Fibroblast of pulmonary artery (primary cell): ENCODE measurements around the gene NCOA6.
"Not testable (repeated sequence)": the region's sequence is repeated elsewhere in the genome, so short reads cannot be mapped to it uniquely, and the experiment has no call there.

Experiments used
- DNase-seq: peaks from one replicate; pipeline ENCODE4 v3.0.0-alpha.2; 2010; ENCODE audit warnings: low read depth
- H3K4me3 ChIP-seq: replicated peaks from 2 replicates; pipeline ENCODE4 v1.5.1; 2011; ENCODE audit warnings: low read depth, mild to moderate bottlenecking, control low read depth, low read length, moderate library complexity
- TF ChIP-seq, protein P1 (sequence below): IDR thresholded peaks from 2 replicates; pipeline ENCODE4 v1.5.1; 2011; ENCODE audit warnings: mild to moderate bottlenecking, control low read depth, low read length, inconsistent platforms; ENCODE audit errors: missing control alignments

NCOA6 gene

DNA sequence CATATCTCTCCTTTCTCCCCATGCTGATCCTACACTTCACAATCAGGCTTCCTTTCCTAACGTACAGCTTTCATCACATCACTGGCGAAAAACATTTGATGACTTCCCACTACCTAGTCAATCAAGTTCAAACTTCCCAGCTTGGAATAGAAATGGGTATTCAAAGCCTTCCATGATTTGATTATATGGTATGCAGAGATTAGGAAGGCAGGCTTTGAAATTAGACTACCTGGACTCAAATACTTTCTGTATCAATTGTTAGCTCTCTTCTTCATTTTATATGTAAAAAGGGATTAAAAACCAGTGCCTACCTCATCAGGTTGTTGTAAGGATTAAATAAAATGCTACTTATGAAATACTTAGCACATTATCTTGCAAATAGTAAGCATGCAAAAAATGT is 7.7 kb downstream of the NCOA6 start:
- TF ChIP-seq, protein P1, sequence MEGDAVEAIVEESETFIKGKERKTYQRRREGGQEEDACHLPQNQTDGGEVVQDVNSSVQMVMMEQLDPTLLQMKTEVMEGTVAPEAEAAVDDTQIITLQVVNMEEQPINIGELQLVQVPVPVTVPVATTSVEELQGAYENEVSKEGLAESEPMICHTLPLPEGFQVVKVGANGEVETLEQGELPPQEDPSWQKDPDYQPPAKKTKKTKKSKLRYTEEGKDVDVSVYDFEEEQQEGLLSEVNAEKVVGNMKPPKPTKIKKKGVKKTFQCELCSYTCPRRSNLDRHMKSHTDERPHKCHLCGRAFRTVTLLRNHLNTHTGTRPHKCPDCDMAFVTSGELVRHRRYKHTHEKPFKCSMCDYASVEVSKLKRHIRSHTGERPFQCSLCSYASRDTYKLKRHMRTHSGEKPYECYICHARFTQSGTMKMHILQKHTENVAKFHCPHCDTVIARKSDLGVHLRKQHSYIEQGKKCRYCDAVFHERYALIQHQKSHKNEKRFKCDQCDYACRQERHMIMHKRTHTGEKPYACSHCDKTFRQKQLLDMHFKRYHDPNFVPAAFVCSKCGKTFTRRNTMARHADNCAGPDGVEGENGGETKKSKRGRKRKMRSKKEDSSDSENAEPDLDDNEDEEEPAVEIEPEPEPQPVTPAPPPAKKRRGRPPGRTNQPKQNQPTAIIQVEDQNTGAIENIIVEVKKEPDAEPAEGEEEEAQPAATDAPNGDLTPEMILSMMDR: no peak
- DNase-seq: no peak
- H3K4me3 ChIP-seq: no peak overlapping the region

DNA sequence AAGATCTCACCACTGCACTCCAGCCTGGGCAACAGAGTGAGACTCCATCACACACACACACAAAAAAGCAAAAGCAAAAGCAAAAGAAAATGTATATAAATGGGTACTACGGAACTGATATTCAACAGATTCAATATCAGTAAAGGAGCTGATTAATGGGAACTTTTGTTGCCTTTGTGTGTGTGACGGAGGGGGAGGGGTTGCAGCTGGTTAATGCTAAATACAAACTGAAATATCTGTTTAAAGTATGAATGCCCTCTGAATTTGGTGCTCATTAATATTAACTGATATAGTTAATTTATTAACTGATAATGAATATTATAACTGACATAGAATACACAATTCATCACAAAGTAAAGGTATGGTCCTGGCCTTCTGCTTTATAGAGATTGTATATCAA is 8.4 kb downstream of the NCOA6 start:
- no peak overlapping the region for H3K4me3 ChIP-seq
- DNase-seq: no peak
- TF ChIP-seq, protein P1: no peak

DNA sequence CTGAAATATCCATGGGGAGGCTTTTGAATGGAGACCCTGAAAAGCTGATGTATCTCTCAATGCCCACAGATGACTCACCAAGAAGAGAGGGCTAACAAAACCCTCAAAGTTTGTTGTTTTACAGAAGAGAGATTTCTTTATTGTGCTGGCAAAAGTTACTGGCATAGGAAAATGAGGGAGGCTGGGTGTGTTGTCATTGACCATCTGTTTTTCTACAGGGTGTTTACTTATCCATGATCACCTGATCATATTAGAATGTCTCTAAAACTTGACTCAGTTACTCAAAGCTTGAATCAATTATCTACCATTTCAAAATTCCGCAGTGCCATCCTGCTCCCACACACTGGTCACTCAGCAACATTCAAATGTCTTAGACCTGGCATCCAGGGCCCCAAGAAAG is 9.8 kb downstream of the NCOA6 start:
- no peak for DNase-seq

DNA sequence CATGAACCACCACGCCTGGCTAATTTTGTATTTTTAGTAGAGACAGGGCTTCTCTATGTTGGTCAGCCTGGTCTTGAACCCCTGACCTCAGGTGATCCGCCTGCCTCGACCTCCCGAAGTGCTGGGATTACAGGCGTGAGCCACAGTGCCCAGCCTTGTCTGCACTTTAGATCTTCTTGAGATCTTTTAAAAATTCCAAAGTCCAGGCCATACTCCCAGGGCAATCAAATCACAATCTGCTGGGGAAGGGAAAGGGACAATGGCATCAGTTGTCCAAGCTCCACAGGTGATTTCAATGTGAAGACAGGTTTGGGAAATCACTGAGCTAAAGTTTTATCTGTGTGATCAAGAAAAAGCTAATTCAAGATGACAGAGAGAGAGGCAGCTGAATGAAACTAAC is 16.9 kb downstream of the NCOA6 start:
- H3K4me3 ChIP-seq: no peak overlapping the region
- no peak for DNase-seq
- TF ChIP-seq, protein P1: no peak

More for the DNA sequence above, 9.8 kb downstream of the NCOA6 start:
- TF ChIP-seq, protein P1: no peak
- no peak overlapping the region for H3K4me3 ChIP-seq

DNA sequence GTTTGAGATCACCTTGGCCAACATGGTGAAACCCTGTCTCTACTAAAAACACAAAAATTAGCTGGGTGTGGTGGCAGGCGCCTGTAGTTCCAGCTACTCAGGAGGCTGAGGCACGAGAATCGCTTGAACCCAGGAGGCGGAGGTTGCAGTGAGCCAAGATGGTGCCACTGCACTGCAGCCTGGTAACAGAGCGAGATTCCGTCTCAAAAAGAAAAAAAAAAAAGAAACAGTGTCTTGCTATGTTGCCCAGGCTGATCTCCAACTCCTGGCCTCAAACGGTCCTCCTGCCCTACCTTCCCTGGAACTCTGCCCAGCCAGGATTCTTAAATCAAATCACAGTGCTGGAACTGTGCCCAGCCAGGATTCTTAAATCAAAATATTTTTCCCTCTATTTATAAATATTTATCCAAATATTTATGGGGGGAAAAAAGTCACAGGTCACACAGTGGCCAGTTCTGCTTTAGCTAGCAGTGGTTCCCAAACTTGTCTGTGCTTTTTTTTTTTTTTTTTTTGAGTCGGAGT is 17.4 kb downstream of the NCOA6 start:
- not testable (repeated sequence) for H3K4me3 ChIP-seq, DNase-seq

DNA sequence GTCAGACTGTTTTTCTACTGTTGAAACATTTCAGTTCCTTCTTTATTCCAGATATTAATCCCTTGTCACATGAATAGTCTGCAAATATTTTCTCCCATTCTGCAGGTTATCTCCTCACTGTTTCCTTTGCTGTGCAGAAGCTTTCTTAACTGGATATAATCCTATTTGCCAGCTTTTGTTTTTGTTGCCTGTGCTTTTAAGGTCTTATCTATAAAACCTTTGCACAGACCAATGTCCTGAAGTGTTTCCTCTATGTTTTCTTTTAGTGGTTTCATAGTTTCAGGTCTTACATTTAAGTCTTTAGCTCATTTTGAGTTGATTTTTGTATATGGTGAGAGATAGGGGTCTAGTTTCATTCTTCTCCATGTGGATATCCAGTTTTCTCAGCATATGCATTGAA is 19.2 kb downstream of the NCOA6 start:
- no peak for DNase-seq
- H3K4me3 ChIP-seq: no peak overlapping the region
- TF ChIP-seq, protein P1: no peak

DNA sequence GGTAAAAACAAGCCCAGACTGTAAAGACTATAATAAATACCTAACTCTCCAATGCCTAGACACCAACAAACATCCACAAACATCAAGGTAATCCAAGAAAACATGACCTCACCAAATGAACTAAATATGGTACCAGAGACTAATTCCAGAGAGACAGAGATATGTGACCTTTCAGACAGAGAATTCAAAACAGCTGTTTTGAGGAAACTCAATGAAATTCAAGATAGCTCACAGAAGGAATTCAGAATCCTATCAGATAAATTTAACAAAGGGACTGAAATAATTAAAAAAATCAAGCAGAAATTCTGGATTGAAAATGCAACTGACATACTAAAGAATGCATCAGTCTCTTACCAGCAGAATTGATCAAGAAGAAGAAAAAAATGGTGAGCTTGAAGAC is 26.6 kb downstream of the NCOA6 start:
- H3K4me3 ChIP-seq: no peak overlapping the region
- TF ChIP-seq, protein P1: no peak
- no peak for DNase-seq
